H9 (cell line): ENCODE results near the gene TMEM44. TPM values are rescaled to one million over a fixed set of nuclear protein-coding genes. Genes with fewer than 3 reads are reported as not detected.
A peak's percentile ranks its signal among the peaks of the same experiment; 100 is the strongest.

Experiments used
- DNase-seq: peaks from one replicate; pipeline ENCODE4 v3.0.0-alpha.2; 2017
- H2AFZ ChIP-seq: one replicate; pipeline ENCODE4 v1.6.1; 2013; ENCODE audit warnings: mild to moderate bottlenecking, low read length, control low read depth, moderate library complexity
- H2AK5ac ChIP-seq: 2 replicates; pipeline ENCODE4 v1.6.1; 2013; ENCODE audit warnings: low read length, control low read depth, mixed read lengths; ENCODE audit not compliant: insufficient read length
- H2BK120ac ChIP-seq: one replicate; pipeline ENCODE4 v1.6.1; 2013; ENCODE audit warnings: low read depth, mild to moderate bottlenecking, low read length, control low read depth, inconsistent platforms; ENCODE audit not compliant: poor library complexity, severe bottlenecking
- H2BK12ac ChIP-seq: 2 replicates; pipeline ENCODE4 v1.6.1; 2013; ENCODE audit warnings: low read length, control low read depth, mixed read lengths, low read depth; ENCODE audit not compliant: insufficient read length
- H2BK15ac ChIP-seq: 2 replicates; pipeline ENCODE4 v1.6.1; 2013; ENCODE audit warnings: low read depth, low read length, control low read depth
- H2BK20ac ChIP-seq: one replicate; pipeline ENCODE4 v1.6.1; 2013; ENCODE audit warnings: low read depth, mild to moderate bottlenecking, low read length, control low read depth, inconsistent platforms; ENCODE audit not compliant: poor library complexity, severe bottlenecking
- H2BK5ac ChIP-seq: 2 replicates; pipeline ENCODE4 v1.6.1; 2013; ENCODE audit warnings: low read length, control low read depth, mixed read lengths; ENCODE audit not compliant: insufficient read length
- H3K14ac ChIP-seq: 2 replicates; pipeline ENCODE4 v1.6.1; 2013; ENCODE audit warnings: low read length, control low read depth; ENCODE audit not compliant: insufficient read depth
- H3K18ac ChIP-seq: 2 replicates; pipeline ENCODE4 v1.6.1; 2013; ENCODE audit warnings: low read depth, mild to moderate bottlenecking, mixed read lengths, low read length, control low read depth; ENCODE audit not compliant: insufficient read length
- H3K23ac ChIP-seq: 2 replicates; pipeline ENCODE4 v1.6.1; 2013; ENCODE audit warnings: low read length, control low read depth, mixed read lengths, low read depth; ENCODE audit not compliant: insufficient read length
- H3K23me2 ChIP-seq: 2 replicates; pipeline ENCODE4 v1.6.1; 2013; ENCODE audit warnings: low read depth, mild to moderate bottlenecking, mixed read lengths, low read length, control low read depth; ENCODE audit not compliant: insufficient read length, poor library complexity, severe bottlenecking
- H3K27ac ChIP-seq: 2 replicates; pipeline ENCODE4 v1.5.1; 2013; ENCODE audit warnings: low read length, control low read depth, mixed read lengths, low read depth; ENCODE audit not compliant: insufficient read length
- H3K27me3 ChIP-seq: 2 replicates; pipeline ENCODE4 v1.6.1; 2013; ENCODE audit warnings: low read length, control low read depth, inconsistent platforms; ENCODE audit not compliant: insufficient read depth
- H3K4ac ChIP-seq: 2 replicates; pipeline ENCODE4 v1.6.1; 2013; ENCODE audit warnings: low read depth, mild to moderate bottlenecking, control low read depth, inconsistent platforms, low read length, moderate library complexity
- H3K4me1 ChIP-seq: 2 replicates; pipeline ENCODE4 v1.6.1; 2013; ENCODE audit warnings: low read length, control low read depth, inconsistent platforms; ENCODE audit not compliant: insufficient read depth
- H3K4me2 ChIP-seq: 2 replicates; pipeline ENCODE4 v1.6.1; 2013; ENCODE audit warnings: low read length, control low read depth, mixed read lengths; ENCODE audit not compliant: insufficient read length, insufficient read depth
- H3K56ac ChIP-seq: 2 replicates; pipeline ENCODE4 v1.6.1; 2013; ENCODE audit warnings: low read depth, mild to moderate bottlenecking, mixed read lengths, low read length, control low read depth; ENCODE audit not compliant: insufficient read length
- H3K79me1 ChIP-seq: 2 replicates; pipeline ENCODE4 v1.6.1; 2013; ENCODE audit warnings: low read depth, mild to moderate bottlenecking, moderate library complexity, low read length, control low read depth, inconsistent platforms; ENCODE audit not compliant: insufficient read depth, poor library complexity, severe bottlenecking
- H3K79me2 ChIP-seq: 2 replicates; pipeline ENCODE4 v1.6.1; 2013; ENCODE audit warnings: low read length, control low read depth, inconsistent platforms; ENCODE audit not compliant: insufficient read depth
- H3K9ac ChIP-seq: 2 replicates; pipeline ENCODE4 v1.6.1; 2013; ENCODE audit warnings: low read length, control low read depth, mixed read lengths; ENCODE audit not compliant: insufficient read length; ENCODE audit errors: extremely low read depth
- H3K9me3 ChIP-seq: one replicate; pipeline ENCODE4 v1.6.1; 2013; ENCODE audit warnings: low read depth, low read length, inconsistent platforms; ENCODE audit not compliant: control insufficient read depth
- H3T11ph ChIP-seq: one replicate; pipeline ENCODE4 v1.6.1; 2013; ENCODE audit warnings: mild to moderate bottlenecking, low read length, control low read depth, inconsistent platforms
- H4K20me1 ChIP-seq: one replicate; pipeline ENCODE4 v1.6.1; 2013; ENCODE audit not compliant: control insufficient read depth, insufficient read length, insufficient read depth
- H4K5ac ChIP-seq: 2 replicates; pipeline ENCODE4 v1.6.1; 2013; ENCODE audit warnings: low read depth, mild to moderate bottlenecking, mixed read lengths, low read length, control low read depth; ENCODE audit not compliant: insufficient read length
- H4K8ac ChIP-seq: replicated peaks from 2 replicates; pipeline ENCODE4 v1.6.1; 2013; ENCODE audit warnings: low read length, control low read depth, mixed read lengths, low read depth; ENCODE audit not compliant: insufficient read length
- H4K91ac ChIP-seq: 2 replicates; pipeline ENCODE4 v1.6.1; 2013; ENCODE audit warnings: low read depth, mild to moderate bottlenecking, moderate library complexity, mixed read lengths, low read length, control low read depth; ENCODE audit not compliant: insufficient read length
- H3K27ac Mint-ChIP-seq, 3 experiments: 2 replicates in 2 of 3; 3 replicates in 1 of 3; pipeline ENCODE4 v1.8.0; 2020 to 2021; ENCODE audit warnings: mixed read lengths in 3 of 3, mild to moderate bottlenecking in 1 of 3, moderate library complexity in 1 of 3
- H3K27me3 Mint-ChIP-seq: 2 replicates; pipeline ENCODE4 v1.8.0; 2021; ENCODE audit warnings: low read depth, mild to moderate bottlenecking, moderate library complexity, mixed read lengths
- H3K36me3 Mint-ChIP-seq, 3 experiments: 2 replicates in 2 of 3; 3 replicates in 1 of 3; pipeline ENCODE4 v1.8.0; 2020 to 2021; ENCODE audit warnings: low read depth in 3 of 3, mixed read lengths in 3 of 3; ENCODE audit not compliant: insufficient read depth in 1 of 3
- H3K4me1 Mint-ChIP-seq, 2 experiments: 2 replicates each; pipeline ENCODE4 v1.8.0; 2020; ENCODE audit warnings: mixed read lengths in 2 of 2
- H3K4me3 Mint-ChIP-seq, 2 experiments: 2 replicates in 1 of 2; 3 replicates in 1 of 2; pipeline ENCODE4 v1.8.0; 2020 to 2021; ENCODE audit warnings: mild to moderate bottlenecking in 2 of 2, mixed read lengths in 2 of 2, moderate library complexity in 1 of 2
- H3K9me3 Mint-ChIP-seq, 2 experiments: 2 replicates in 1 of 2; 3 replicates in 1 of 2; pipeline ENCODE4 v1.8.0; 2020; ENCODE audit warnings: mild to moderate bottlenecking in 2 of 2, mixed read lengths in 2 of 2, moderate library complexity in 1 of 2
- WGBS: extraction: QIAGEN DNeasy Blood & Tissue Kit; methylation state at CpG from one replicate; pipeline ENCODE4 v1.1.7; 2013; ENCODE audit warnings: missing lambda C conversion rate, low lambda C conversion rate, mixed read lengths; ENCODE audit not compliant: insufficient read length; ENCODE audit errors: extremely low coverage; 5-methylcytosine and 5-hydroxymethylcytosine counted together
- total RNA-seq: library from RNA; stranded (reverse); gene quantifications from 2 replicates; pipeline ENCODE4 v1.2.1, GENCODE V29; 2021
- TF ChIP-seq, protein P1 (sequence below): fragments of 200-600 bp; sonication (generic); conservative IDR thresholded peaks from 3 replicates; pipeline ENCODE4 v1.8.0; 2021; ENCODE audit warnings: antibody characterized with exemption, mild to moderate bottlenecking

Gene TMEM44
- total RNA-seq, 1 experiment from 2014 or later, result 19.8 TPM

DNA sequence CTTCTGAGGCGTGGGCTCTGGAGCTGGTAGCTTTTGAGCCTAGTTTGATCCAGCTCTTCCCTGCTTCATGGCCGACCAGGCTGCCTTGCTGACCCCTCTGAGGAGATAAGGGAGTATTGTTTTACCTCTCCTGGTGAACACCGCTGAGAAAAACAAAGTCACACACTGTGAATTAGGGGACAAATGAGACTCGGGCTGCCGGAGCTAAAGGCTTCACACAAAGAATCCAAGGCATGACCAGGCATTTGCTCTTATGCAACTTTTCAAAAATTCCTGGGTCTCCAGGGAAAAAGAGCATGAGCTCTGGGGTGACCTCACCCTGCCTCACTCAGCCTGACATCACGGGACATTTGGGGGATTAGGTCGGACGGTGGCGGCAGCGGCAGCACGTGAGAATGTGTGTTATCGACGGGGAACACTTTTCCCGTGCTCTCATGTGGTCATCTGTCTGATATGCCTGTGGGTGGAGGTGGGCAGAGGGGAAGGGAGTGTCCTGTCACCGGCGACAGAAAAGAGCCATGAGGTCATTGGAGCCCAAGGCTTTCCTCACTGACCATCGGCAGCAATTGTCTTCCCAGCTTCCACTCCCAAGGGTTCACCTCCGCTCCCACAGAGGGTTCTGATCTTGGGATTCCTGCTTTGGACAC is 61.0 kb downstream of the TMEM44 start:
- H2BK120ac ChIP-seq, result no peak overlapping the region
- Mint-ChIP-seq H3K27me3 (peaks cover 4% of the 10 kb centered on the region), H3K4me3 (no peak overlapping the region), H3K36me3 (no peaks in the 10 kb centered on the region), H3K9me3 (no peaks in the 10 kb centered on the region), H3K27ac (peak overlapping the region in 1 of 3 experiments; percentile 36; a peak in 1 of 7 replicates), H3K4me1 (peaks cover 14 to 27% of the 10 kb centered on the region in 2 experiments)
- no peaks in the 10 kb centered on the region for H3K79me1 ChIP-seq
- H4K8ac ChIP-seq, result no peak overlapping the region
- no CpG with 5 or more reads among the region's 18 CpGs for WGBS
- no peaks in the 10 kb centered on the region for H3K79me2 ChIP-seq
- TF ChIP-seq, protein P1, sequence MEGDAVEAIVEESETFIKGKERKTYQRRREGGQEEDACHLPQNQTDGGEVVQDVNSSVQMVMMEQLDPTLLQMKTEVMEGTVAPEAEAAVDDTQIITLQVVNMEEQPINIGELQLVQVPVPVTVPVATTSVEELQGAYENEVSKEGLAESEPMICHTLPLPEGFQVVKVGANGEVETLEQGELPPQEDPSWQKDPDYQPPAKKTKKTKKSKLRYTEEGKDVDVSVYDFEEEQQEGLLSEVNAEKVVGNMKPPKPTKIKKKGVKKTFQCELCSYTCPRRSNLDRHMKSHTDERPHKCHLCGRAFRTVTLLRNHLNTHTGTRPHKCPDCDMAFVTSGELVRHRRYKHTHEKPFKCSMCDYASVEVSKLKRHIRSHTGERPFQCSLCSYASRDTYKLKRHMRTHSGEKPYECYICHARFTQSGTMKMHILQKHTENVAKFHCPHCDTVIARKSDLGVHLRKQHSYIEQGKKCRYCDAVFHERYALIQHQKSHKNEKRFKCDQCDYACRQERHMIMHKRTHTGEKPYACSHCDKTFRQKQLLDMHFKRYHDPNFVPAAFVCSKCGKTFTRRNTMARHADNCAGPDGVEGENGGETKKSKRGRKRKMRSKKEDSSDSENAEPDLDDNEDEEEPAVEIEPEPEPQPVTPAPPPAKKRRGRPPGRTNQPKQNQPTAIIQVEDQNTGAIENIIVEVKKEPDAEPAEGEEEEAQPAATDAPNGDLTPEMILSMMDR, result no peak
- no peak overlapping the region for H3K27ac ChIP-seq
- no peak overlapping the region for H2BK12ac ChIP-seq
- H3K4ac ChIP-seq, result no peak overlapping the region
- H2BK20ac ChIP-seq, result no peak overlapping the region
- no peak overlapping the region for H3T11ph ChIP-seq
- no peak for DNase-seq
- no peak overlapping the region for H3K18ac ChIP-seq
- H3K27me3 ChIP-seq, result no peaks in the 10 kb centered on the region
- no peak overlapping the region for H2BK5ac ChIP-seq
- no peak overlapping the region for H3K23ac ChIP-seq
- H3K4me1 ChIP-seq, result no peaks in the 10 kb centered on the region; the same call in 1 of the 2 replicates
- H3K23me2 ChIP-seq, result no peaks in the 10 kb centered on the region
- H2BK15ac ChIP-seq, result no peak overlapping the region
- H3K14ac ChIP-seq, result no peak overlapping the region
- H3K56ac ChIP-seq, result no peak overlapping the region
- H3K9ac ChIP-seq, result no peak overlapping the region
- no peaks in the 10 kb centered on the region for H3K9me3 ChIP-seq
- no peak overlapping the region for H2AFZ ChIP-seq
- H4K5ac ChIP-seq, result no peak overlapping the region
- no peaks in the 10 kb centered on the region for H4K20me1 ChIP-seq
- H4K91ac ChIP-seq, result no peak overlapping the region
- H3K4me2 ChIP-seq, result no peak overlapping the region
- no peak overlapping the region for H2AK5ac ChIP-seq
